H9 (cell line): ENCODE measurements around the gene SEBOX. TPM values are rescaled to one million over a fixed set of nuclear protein-coding genes. Genes with fewer than 3 reads are reported as not detected.
A peak's percentile ranks its signal among the peaks of the same experiment; 100 is the strongest.
"Not testable (repeated sequence)": the region's sequence is repeated elsewhere in the genome, so short reads cannot be mapped to it uniquely, and the experiment has no call there.

Experiments used
- DNase-seq: peaks from one replicate; pipeline ENCODE4 v3.0.0-alpha.2; 2017
- H2AFZ ChIP-seq: one replicate; pipeline ENCODE4 v1.6.1; 2013; ENCODE audit warnings: mild to moderate bottlenecking, low read length, control low read depth, moderate library complexity
- H2AK5ac ChIP-seq: 2 replicates; pipeline ENCODE4 v1.6.1; 2013; ENCODE audit warnings: low read length, control low read depth, mixed read lengths; ENCODE audit not compliant: insufficient read length
- H2BK120ac ChIP-seq: one replicate; pipeline ENCODE4 v1.6.1; 2013; ENCODE audit warnings: low read depth, mild to moderate bottlenecking, low read length, control low read depth, inconsistent platforms; ENCODE audit not compliant: poor library complexity, severe bottlenecking
- H2BK12ac ChIP-seq: 2 replicates; pipeline ENCODE4 v1.6.1; 2013; ENCODE audit warnings: low read length, control low read depth, mixed read lengths, low read depth; ENCODE audit not compliant: insufficient read length
- H2BK15ac ChIP-seq: 2 replicates; pipeline ENCODE4 v1.6.1; 2013; ENCODE audit warnings: low read depth, low read length, control low read depth
- H2BK20ac ChIP-seq: one replicate; pipeline ENCODE4 v1.6.1; 2013; ENCODE audit warnings: low read depth, mild to moderate bottlenecking, low read length, control low read depth, inconsistent platforms; ENCODE audit not compliant: poor library complexity, severe bottlenecking
- H2BK5ac ChIP-seq: 2 replicates; pipeline ENCODE4 v1.6.1; 2013; ENCODE audit warnings: low read length, control low read depth, mixed read lengths; ENCODE audit not compliant: insufficient read length
- H3K14ac ChIP-seq: 2 replicates; pipeline ENCODE4 v1.6.1; 2013; ENCODE audit warnings: low read length, control low read depth; ENCODE audit not compliant: insufficient read depth
- H3K18ac ChIP-seq: 2 replicates; pipeline ENCODE4 v1.6.1; 2013; ENCODE audit warnings: low read depth, mild to moderate bottlenecking, mixed read lengths, low read length, control low read depth; ENCODE audit not compliant: insufficient read length
- H3K23ac ChIP-seq: 2 replicates; pipeline ENCODE4 v1.6.1; 2013; ENCODE audit warnings: low read length, control low read depth, mixed read lengths, low read depth; ENCODE audit not compliant: insufficient read length
- H3K23me2 ChIP-seq: 2 replicates; pipeline ENCODE4 v1.6.1; 2013; ENCODE audit warnings: low read depth, mild to moderate bottlenecking, mixed read lengths, low read length, control low read depth; ENCODE audit not compliant: insufficient read length, poor library complexity, severe bottlenecking
- H3K27ac ChIP-seq: 2 replicates; pipeline ENCODE4 v1.5.1; 2013; ENCODE audit warnings: low read length, control low read depth, mixed read lengths, low read depth; ENCODE audit not compliant: insufficient read length
- H3K27me3 ChIP-seq: 2 replicates; pipeline ENCODE4 v1.6.1; 2013; ENCODE audit warnings: low read length, control low read depth, inconsistent platforms; ENCODE audit not compliant: insufficient read depth
- H3K4ac ChIP-seq: 2 replicates; pipeline ENCODE4 v1.6.1; 2013; ENCODE audit warnings: low read depth, mild to moderate bottlenecking, control low read depth, inconsistent platforms, low read length, moderate library complexity
- H3K4me1 ChIP-seq: 2 replicates; pipeline ENCODE4 v1.6.1; 2013; ENCODE audit warnings: low read length, control low read depth, inconsistent platforms; ENCODE audit not compliant: insufficient read depth
- H3K4me2 ChIP-seq: 2 replicates; pipeline ENCODE4 v1.6.1; 2013; ENCODE audit warnings: low read length, control low read depth, mixed read lengths; ENCODE audit not compliant: insufficient read length, insufficient read depth
- H3K56ac ChIP-seq: 2 replicates; pipeline ENCODE4 v1.6.1; 2013; ENCODE audit warnings: low read depth, mild to moderate bottlenecking, mixed read lengths, low read length, control low read depth; ENCODE audit not compliant: insufficient read length
- H3K79me1 ChIP-seq: 2 replicates; pipeline ENCODE4 v1.6.1; 2013; ENCODE audit warnings: low read depth, mild to moderate bottlenecking, moderate library complexity, low read length, control low read depth, inconsistent platforms; ENCODE audit not compliant: insufficient read depth, poor library complexity, severe bottlenecking
- H3K79me2 ChIP-seq: 2 replicates; pipeline ENCODE4 v1.6.1; 2013; ENCODE audit warnings: low read length, control low read depth, inconsistent platforms; ENCODE audit not compliant: insufficient read depth
- H3K9ac ChIP-seq: 2 replicates; pipeline ENCODE4 v1.6.1; 2013; ENCODE audit warnings: low read length, control low read depth, mixed read lengths; ENCODE audit not compliant: insufficient read length; ENCODE audit errors: extremely low read depth
- H3K9me3 ChIP-seq: one replicate; pipeline ENCODE4 v1.6.1; 2013; ENCODE audit warnings: low read depth, low read length, inconsistent platforms; ENCODE audit not compliant: control insufficient read depth
- H3T11ph ChIP-seq: one replicate; pipeline ENCODE4 v1.6.1; 2013; ENCODE audit warnings: mild to moderate bottlenecking, low read length, control low read depth, inconsistent platforms
- H4K20me1 ChIP-seq: one replicate; pipeline ENCODE4 v1.6.1; 2013; ENCODE audit not compliant: control insufficient read depth, insufficient read length, insufficient read depth
- H4K5ac ChIP-seq: 2 replicates; pipeline ENCODE4 v1.6.1; 2013; ENCODE audit warnings: low read depth, mild to moderate bottlenecking, mixed read lengths, low read length, control low read depth; ENCODE audit not compliant: insufficient read length
- H4K8ac ChIP-seq: replicated peaks from 2 replicates; pipeline ENCODE4 v1.6.1; 2013; ENCODE audit warnings: low read length, control low read depth, mixed read lengths, low read depth; ENCODE audit not compliant: insufficient read length
- H4K91ac ChIP-seq: 2 replicates; pipeline ENCODE4 v1.6.1; 2013; ENCODE audit warnings: low read depth, mild to moderate bottlenecking, moderate library complexity, mixed read lengths, low read length, control low read depth; ENCODE audit not compliant: insufficient read length
- H3K27ac Mint-ChIP-seq, 3 experiments: 2 replicates in 2 of 3; 3 replicates in 1 of 3; pipeline ENCODE4 v1.8.0; 2020 to 2021; ENCODE audit warnings: mixed read lengths in 3 of 3, mild to moderate bottlenecking in 1 of 3, moderate library complexity in 1 of 3
- H3K27me3 Mint-ChIP-seq: 2 replicates; pipeline ENCODE4 v1.8.0; 2021; ENCODE audit warnings: low read depth, mild to moderate bottlenecking, moderate library complexity, mixed read lengths
- H3K36me3 Mint-ChIP-seq, 3 experiments: 2 replicates in 2 of 3; 3 replicates in 1 of 3; pipeline ENCODE4 v1.8.0; 2020 to 2021; ENCODE audit warnings: low read depth in 3 of 3, mixed read lengths in 3 of 3; ENCODE audit not compliant: insufficient read depth in 1 of 3
- H3K4me1 Mint-ChIP-seq, 2 experiments: 2 replicates each; pipeline ENCODE4 v1.8.0; 2020; ENCODE audit warnings: mixed read lengths in 2 of 2
- H3K4me3 Mint-ChIP-seq, 2 experiments: 2 replicates in 1 of 2; 3 replicates in 1 of 2; pipeline ENCODE4 v1.8.0; 2020 to 2021; ENCODE audit warnings: mild to moderate bottlenecking in 2 of 2, mixed read lengths in 2 of 2, moderate library complexity in 1 of 2
- H3K9me3 Mint-ChIP-seq, 2 experiments: 2 replicates in 1 of 2; 3 replicates in 1 of 2; pipeline ENCODE4 v1.8.0; 2020; ENCODE audit warnings: mild to moderate bottlenecking in 2 of 2, mixed read lengths in 2 of 2, moderate library complexity in 1 of 2
- CTCF ChIP-seq: fragments of 200-600 bp; sonication (generic); conservative IDR thresholded peaks from 3 replicates; pipeline ENCODE4 v1.8.0; 2021; ENCODE audit warnings: antibody characterized with exemption, mild to moderate bottlenecking
- WGBS: extraction: QIAGEN DNeasy Blood & Tissue Kit; methylation state at CpG from one replicate; pipeline ENCODE4 v1.1.7; 2013; ENCODE audit warnings: missing lambda C conversion rate, low lambda C conversion rate, mixed read lengths; ENCODE audit not compliant: insufficient read length; ENCODE audit errors: extremely low coverage; 5-methylcytosine and 5-hydroxymethylcytosine counted together
- total RNA-seq: library from RNA; stranded (reverse); gene quantifications from 2 replicates; pipeline ENCODE4 v1.2.1, GENCODE V29; 2021

SEBOX gene
- total RNA-seq, 1 experiment from 2014 or later = not detected

GRCh38 chr17:28339431-28339830, 25.6 kb downstream of the SEBOX start:
- H3K23ac ChIP-seq = no peak overlapping the region
- no CpG with 5 or more reads among the region's 15 CpGs for WGBS
- no peak overlapping the region for H3K4ac ChIP-seq
- H3K27ac ChIP-seq = no peak overlapping the region
- DNase-seq = no peak
- no peak overlapping the region for H3K4me3 Mint-ChIP-seq
- H4K20me1 ChIP-seq = no peaks in the 10 kb centered on the region
- H3K27ac Mint-ChIP-seq = no peak overlapping the region
- H2BK120ac ChIP-seq = no peak overlapping the region
- no peaks in the 10 kb centered on the region for H3K27me3 Mint-ChIP-seq
- no peak overlapping the region for H4K5ac ChIP-seq
- H4K91ac ChIP-seq = no peak overlapping the region
- peaks cover 13% of the 10 kb centered on the region for H3K23me2 ChIP-seq
- H2AK5ac ChIP-seq = no peak overlapping the region
- H3K18ac ChIP-seq = no peak overlapping the region
- H3K4me1 ChIP-seq = peaks cover 9% of the 10 kb centered on the region; the same call in 1 of the 2 replicates
- no peak overlapping the region for H3K9ac ChIP-seq
- H3K14ac ChIP-seq = no peak overlapping the region
- no peaks in the 10 kb centered on the region for H3K79me1 ChIP-seq
- no peak overlapping the region for H2BK20ac ChIP-seq
- peaks cover 7 to 43% (median 38%) of the 10 kb centered on the region in 3 experiments; a peak in 5 of 7 replicates for H3K36me3 Mint-ChIP-seq
- no peak overlapping the region for H2BK5ac ChIP-seq
- H2BK12ac ChIP-seq = no peak overlapping the region
- no peak overlapping the region for H3K4me2 ChIP-seq
- peaks cover 13 to 16% of the 10 kb centered on the region in 2 experiments for H3K4me1 Mint-ChIP-seq
- H3K9me3 Mint-ChIP-seq = no peaks in the 10 kb centered on the region; a peak in 1 of 5 replicates
- no peaks in the 10 kb centered on the region; the same call in 1 of the 2 replicates for H3K79me2 ChIP-seq
- no peak overlapping the region for H2AFZ ChIP-seq
- H3T11ph ChIP-seq = no peak overlapping the region
- H3K27me3 ChIP-seq = no peaks in the 10 kb centered on the region
- TF ChIP-seq CTCF = no peak
- no peak overlapping the region for H3K56ac ChIP-seq
- no peak overlapping the region for H4K8ac ChIP-seq
- H3K9me3 ChIP-seq = no peaks in the 10 kb centered on the region
- no peak overlapping the region for H2BK15ac ChIP-seq

GRCh38 chr17:28338769-28339212, 26.2 kb downstream of the SEBOX start:
- H3K4me3 Mint-ChIP-seq, H3K4me1 ChIP-seq, H3K27ac ChIP-seq, H2BK15ac ChIP-seq, H3K27me3 Mint-ChIP-seq, H3K4me2 ChIP-seq, H2BK20ac ChIP-seq, H3K9me3 ChIP-seq, H3K23ac ChIP-seq, H3K9ac ChIP-seq, H3T11ph ChIP-seq, H4K8ac ChIP-seq, H3K56ac ChIP-seq, H4K20me1 ChIP-seq, H3K27me3 ChIP-seq, H3K79me2 ChIP-seq, H2BK5ac ChIP-seq, H3K9me3 Mint-ChIP-seq, H3K14ac ChIP-seq, H2AK5ac ChIP-seq, H3K4ac ChIP-seq, H4K91ac ChIP-seq, H4K5ac ChIP-seq, DNase-seq, H2AFZ ChIP-seq, H3K79me1 ChIP-seq, H3K18ac ChIP-seq, H2BK12ac ChIP-seq, H2BK120ac ChIP-seq: not testable (repeated sequence)
- Mint-ChIP-seq H3K4me1 (peaks cover 19 to 23% of the 10 kb centered on the region in 2 experiments), H3K27ac (peak overlapping the region in 2 of 3 experiments; percentile 46 to 87; a peak in 1 of 7 replicates), H3K36me3 (peaks cover 7 to 37% (median 32%) of the 10 kb centered on the region in 3 experiments; a peak in 5 of 7 replicates)
- peaks cover 13% of the 10 kb centered on the region for H3K23me2 ChIP-seq
- whole genome bisulfite sequencing = no CpG with 5 or more reads among the region's 8 CpGs
